NCI-H187 (cell line): ENCODE results near the gene CDC42BPG.

Source experiments
- DNase-seq, 2 experiments: peaks; one replicate each; lab custom pipeline; 2025; lab: John Stamatoyannopoulos, UW

CDC42BPG gene

DNA sequence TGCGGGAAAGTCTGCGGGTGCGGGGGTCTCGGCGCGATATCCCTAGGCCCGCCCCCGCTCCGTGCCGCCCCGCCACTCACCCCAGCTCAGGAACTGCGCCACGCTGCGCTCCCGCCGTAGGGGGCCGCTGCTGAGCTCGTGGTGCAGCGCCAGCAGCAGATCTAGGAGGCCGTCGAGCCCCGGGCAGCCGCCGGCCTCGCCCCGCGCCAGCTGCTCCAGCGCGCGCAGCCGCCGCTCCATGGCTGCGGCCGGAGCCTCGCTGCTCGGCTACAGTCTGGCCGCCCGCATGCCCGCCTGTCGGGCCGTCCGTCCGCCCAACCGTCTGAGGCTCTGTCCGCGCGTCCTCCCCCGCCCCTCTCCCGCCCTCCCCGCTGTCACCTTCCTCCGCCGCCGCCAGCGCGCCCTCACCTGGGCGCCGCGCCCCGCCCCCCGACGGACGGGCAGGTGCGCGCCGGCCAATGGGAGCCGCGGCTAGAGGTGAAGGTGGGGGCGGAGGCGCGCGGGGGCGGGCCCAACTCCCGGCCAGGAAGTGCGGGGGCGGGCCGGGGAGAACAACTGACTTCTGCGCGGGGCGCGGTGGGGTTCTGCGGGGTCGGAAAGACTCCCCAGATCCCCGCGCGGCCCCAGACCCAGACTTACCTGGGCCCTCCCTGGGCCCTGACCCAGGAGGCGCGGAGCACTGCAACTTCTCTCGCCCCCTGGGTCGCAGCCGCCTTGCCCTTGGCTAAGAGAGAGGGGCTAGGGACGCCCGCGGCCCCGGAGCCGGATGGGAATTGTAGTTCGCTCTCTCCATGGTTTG lies at the start of gene CDC42BPG:
Gene CDC42BPG, minus strand, starts transcription at position 324 of the 799 bp plus-strand sequence. Its CDS starts 84 bp downstream, at position 240.
- DNase-seq = peak; percentile 78 to 91

DNA sequence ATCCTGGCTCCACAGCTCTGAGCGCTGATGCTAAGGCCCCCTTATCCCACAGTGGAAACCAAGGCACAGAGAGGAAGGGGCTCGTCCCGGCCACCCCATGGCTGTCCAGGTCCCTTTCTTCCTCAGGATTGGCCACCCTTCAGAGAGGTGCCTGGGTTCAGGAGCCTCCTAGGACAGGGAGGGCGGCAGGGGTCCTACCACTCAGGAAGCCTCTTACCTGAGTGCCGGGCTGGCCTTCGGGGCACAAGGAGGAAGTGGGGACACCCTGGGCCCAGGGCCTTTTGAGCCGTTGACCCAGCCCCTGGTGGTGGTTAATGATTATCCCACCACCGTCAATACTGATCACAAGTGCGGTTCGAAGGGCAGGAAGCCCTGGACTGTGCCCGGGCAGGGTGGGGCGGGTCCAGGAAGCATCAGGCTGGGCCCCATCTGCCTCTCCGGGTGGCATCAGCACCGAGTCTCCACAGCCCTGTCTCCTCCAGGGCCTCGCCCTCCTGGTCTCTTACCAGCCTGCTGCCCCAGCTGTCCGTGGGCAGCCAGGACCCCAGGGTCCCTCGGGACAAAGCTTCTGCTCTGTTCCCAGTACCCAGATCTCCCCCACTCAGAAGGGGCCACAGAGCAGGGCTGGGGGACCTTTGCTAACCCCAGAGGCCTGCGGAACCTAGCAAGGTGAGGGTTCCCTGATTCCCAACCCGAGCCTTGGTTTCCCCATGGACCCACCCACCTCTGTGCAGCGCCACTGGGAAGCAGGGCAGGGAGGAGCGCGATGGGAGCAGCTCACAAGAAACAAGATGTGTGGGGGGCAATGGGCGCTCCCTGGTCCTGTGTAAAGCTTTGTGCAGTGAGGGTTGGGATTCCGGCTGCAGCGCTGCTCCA lies 49.0 kb upstream of the CDC42BPG start:
- no peak for DNase-seq

- DNase-seq = no peak
Observed at GRCh38 chr11:64892838-64893193, 48.4 kb upstream of the CDC42BPG start.

- no peak for DNase-seq
Observed at GRCh38 chr11:64892411-64892831, 48.0 kb upstream of the CDC42BPG start.

- DNase-seq = no peak
Observed at GRCh38 chr11:64891880-64892279, 47.4 kb upstream of the CDC42BPG start.

DNA sequence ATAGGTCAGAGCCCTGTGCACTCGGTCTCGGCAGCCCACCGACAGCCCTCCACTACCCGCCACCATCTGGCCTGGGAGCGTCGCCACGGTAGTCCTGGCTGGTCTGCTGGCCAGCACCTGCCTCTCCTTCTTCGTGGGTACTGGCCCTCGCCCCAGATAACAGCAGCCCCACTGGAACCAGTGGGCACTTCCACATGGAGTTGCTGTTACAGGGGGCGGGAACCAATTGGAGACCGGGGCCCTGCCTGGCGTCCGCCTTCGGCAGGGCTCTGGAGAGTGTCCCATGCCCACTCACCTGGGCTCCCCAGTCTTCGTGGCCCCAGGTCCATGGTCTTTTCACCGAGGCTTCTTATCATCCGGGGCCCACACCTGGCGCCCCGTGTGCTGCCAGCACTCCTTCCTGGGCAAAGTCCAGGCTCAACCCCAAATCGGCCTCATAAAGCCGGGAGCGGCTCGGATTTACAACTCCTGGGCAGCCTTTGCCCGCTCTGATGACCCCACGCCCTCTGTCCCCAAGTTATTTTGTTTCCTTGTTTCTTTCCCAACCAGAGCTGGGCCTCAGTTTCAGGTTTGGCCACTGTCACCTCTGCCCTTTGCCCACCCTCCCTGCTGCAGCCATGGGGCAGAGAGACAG lies 46.9 kb upstream of the CDC42BPG start:
- DNase-seq = no peak

DNA sequence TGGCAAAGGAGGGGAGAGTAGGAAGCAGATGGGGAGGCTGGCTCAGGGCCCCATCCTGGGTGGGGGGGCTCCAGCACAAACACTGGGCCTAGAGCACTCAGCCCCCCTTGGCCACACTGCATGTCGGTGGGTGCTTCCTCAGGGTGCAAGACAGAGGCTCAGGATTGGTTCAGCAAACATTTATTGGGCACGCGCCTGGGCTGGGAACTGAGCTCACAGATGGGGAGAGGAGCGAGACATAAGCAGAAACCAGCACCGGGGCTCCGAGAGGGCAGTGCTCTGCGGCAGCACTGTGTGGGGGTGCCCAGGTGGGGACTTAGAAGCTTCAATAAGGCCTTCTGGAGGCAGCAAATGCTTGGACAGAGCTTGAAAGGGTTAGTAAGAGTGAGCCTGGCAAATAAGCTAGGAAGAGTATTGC lies 46.1 kb upstream of the CDC42BPG start:
- DNase-seq = no peak

DNA sequence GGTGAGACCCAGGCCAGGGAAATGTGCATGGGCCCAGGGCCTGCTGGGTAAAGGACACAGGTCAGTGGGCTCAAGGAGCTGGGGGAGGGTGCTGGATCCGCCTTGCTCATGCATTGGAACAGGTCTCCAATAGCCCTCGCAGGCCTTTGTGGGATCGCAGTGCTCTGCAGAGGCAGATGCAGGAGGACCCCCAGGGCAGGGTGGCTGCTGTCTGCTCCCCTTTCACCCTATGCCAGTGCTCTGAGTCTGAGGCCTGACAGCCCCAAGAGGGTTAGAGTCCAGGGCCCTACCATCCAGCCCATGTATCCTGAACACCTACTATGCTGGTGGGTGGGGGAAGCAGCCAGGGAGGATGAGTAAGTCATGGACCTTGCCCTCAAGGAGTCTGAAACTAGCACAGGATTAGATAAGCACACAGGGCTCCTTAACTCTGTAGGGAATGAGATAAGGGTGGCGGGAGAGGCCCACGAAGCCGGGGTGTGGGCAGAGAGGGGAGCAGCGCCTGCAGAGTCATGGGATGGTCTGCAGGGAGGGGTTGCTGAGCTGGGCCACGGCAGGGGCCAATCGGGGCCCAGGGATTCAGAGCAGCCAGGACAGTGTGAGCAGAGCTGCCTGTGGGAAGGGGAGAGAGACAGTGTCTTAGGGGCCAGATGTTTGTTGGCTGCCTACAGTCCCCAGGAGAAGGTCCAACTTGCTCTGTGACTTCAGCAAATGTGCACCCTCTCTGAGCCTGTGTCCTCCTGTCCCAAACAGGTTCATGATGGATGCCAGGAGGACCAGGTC lies 44.5 kb upstream of the CDC42BPG start:
- DNase-seq = no peak

DNA sequence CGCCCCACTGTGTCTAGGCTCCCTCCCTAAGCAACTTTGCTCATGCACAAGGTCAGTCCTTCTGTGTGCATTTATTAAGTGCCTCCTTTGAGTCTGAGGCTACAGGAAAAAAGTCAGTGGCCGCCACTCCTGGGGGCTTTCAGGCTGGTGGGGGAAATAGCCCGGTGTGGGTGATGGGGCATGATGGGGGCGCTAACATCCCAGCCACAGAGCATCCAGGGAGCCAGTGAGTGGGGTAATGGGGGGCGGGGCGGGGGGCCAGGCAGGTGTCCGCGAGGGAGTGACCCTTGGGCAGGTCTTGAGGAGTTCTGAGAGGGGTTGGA lies 43.9 kb upstream of the CDC42BPG start:
- no peak for DNase-seq

DNA sequence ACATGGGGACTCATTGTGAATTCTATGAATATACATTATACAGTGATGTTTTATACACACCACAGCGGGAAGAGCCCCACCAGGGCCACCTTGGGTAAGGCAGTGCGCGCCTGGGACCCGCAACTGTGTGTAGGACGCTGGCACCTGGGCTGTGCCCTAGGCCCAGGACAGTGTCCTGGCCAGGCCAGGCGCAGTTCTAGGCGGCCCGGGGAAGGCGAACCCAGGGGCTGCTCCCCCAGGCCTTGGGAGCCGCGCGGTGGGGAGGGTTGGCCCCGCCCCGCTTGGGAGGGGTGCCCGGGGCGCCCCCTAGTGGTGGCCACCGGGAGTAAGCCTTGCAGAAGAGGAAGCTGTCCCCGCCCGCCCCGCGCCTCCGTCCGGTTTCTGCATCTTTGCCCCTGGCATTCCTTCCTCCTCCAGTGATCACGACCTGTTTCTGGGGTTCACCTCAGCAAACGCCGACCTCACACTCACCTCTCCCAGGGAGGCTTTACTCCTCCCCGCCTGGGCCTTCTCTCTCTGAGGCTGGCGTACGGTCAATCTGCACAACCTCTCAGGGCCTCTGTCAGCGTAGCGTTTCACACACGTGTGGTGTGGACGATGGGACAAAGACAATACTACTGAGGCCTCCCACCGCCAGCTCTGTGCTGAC lies 43.4 kb upstream of the CDC42BPG start:
- peak; percentile 14 to 18 for DNase-seq

DNA sequence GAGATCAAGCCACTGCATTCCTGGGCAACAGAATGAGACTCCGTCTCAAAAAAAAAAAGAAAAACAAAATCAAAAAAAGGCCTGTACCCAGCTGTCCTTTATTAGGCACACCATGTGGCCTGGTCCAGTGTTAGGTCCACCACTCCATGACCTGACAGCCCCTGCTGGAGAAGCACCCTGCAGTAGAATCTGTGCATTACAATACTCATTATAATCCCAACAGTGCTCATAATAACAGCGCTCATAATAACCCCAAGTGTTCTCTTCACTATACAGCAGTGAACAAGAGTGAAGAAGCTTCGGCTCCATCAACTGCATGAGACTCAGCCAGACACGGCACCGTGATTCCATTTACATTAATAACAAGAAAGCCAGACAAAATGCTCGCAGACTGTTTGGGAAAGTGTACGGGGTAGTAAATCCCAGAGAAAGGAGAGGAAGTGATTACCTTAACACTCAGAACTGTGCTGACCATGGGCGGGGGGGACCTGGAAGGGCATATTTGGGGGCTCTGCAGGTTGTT lies 42.8 kb upstream of the CDC42BPG start:
- DNase-seq = no peak

- no peak for DNase-seq
Observed at GRCh38 chr11:64885367-64886286, 41.2 kb upstream of the CDC42BPG start.

- no peak for DNase-seq
Observed at GRCh38 chr11:64884019-64884418, 39.6 kb upstream of the CDC42BPG start.

- no peak for DNase-seq
Observed at GRCh38 chr11:64883575-64883974, 39.1 kb upstream of the CDC42BPG start.

DNA sequence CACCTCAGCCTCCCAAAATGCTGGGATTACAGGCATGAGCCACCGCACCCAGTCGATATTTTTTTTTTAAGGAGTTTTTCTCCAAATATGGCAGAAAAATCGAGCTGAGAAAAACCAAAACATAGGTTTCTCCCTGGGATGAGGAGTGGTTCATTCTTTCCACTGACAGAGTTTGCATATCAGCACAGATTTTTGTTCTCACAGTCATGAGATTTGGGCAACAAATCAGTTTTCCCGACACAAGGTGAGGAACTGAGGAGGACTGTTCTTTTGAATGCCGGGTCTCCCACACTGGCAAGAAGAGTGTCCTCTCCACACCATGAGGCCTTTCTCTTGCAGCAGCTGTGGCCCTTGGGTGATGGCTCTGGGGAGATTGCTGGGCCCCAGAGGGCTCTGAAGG lies 37.8 kb upstream of the CDC42BPG start:
- DNase-seq = no peak

GRCh38 chr11:64881476-64881875 lies 37.0 kb upstream of the CDC42BPG start:
- DNase-seq = peak in 1 of 2 experiments; percentile 53

DNA sequence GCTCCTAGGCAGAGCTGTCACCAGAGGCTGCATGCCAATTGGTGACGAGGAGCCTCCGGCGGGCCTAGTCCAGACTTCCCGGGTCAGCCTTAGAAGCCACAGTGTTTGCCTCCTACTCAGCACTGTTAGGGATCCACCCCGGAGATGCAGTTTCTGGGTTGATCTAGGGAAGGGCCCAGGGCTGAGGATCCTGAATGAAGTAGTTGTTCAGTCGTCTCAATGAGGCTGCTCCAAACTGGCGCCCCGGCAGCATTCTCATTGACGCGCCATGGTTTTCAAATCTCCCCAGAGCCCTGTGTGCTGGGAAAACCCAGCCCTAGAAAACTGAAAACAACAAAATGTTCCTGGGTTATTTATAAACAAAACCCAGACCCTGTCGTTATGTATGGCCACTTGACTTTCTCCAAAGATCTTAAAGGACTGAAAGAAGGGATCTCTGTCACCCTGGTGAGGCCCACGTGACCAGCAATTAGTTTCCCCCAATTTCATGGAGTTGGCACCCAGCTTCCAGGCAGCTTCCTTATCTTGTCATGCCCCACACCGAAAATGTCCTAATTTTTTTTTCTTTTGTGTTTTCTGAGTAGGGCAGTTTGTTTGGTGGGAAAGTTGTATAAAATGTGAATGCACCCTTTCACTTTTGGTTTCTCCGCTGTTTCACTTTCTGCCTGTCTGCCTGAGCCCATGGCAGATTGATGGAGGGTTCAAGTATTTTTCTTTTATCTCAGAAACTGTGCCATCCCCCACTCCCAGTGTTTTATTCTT lies 36.0 kb upstream of the CDC42BPG start:
- DNase-seq = no peak

GRCh38 chr11:64879244-64879900 lies 34.9 kb upstream of the CDC42BPG start:
- DNase-seq = no peak
